ENCODE measurements around the gene GAREM2.
"Not testable (repeated sequence)": the region's sequence is repeated elsewhere in the genome, so short reads cannot be mapped to it uniquely, and the experiment has no call there.

Gene GAREM2

GRCh38 chr2:26157580-26157979 is 15.3 kb upstream of the GAREM2 start:
- Histone ChIP-seq H3K4me1 (ENCODE audit: control extremely low read depth in 1 of 4, control insufficient read depth in 4 of 4, insufficient read depth in 4 of 4, low read length in 3 of 4) (no peaks in the 10 kb centered on the region), H3K27ac (ENCODE audit: insufficient read depth in 1 of 2, low read depth in 1 of 2, low read length in 2 of 2, poor library complexity in 1 of 2, severe bottlenecking in 2 of 2) (no peak overlapping the region), H3K9me3 (ENCODE audit: control extremely low read depth in 1 of 5, control insufficient read depth in 4 of 5, insufficient read depth in 2 of 5, low read depth in 1 of 5, low read length in 4 of 5) (peaks cover 0 to 9% (median 0%) of the 10 kb centered on the region in 5 experiments), H3K36me3 (ENCODE audit: control insufficient read depth in 4 of 4, insufficient read depth in 4 of 4, low read length in 3 of 4) (no peaks in the 10 kb centered on the region), H3K27me3 (replicated peaks in 2 of 5; ENCODE audit: control insufficient read depth in 4 of 5, insufficient read depth in 5 of 5, low read length in 4 of 5) (no peaks in the 10 kb centered on the region), H3K4me3 (ENCODE audit: control insufficient read depth in 1 of 7, extremely low read depth in 1 of 7, insufficient read depth in 4 of 7, low read depth in 2 of 7, low read length in 6 of 7) (no peak overlapping the region)
- WGBS (ENCODE audit: insufficient coverage), result 95% methylated on average over 3 of the region's 5 CpGs
- no peak for DNase-seq
- ChIA-PET CTCF (no interaction called here), POLR2A (no interaction called here)

DNA sequence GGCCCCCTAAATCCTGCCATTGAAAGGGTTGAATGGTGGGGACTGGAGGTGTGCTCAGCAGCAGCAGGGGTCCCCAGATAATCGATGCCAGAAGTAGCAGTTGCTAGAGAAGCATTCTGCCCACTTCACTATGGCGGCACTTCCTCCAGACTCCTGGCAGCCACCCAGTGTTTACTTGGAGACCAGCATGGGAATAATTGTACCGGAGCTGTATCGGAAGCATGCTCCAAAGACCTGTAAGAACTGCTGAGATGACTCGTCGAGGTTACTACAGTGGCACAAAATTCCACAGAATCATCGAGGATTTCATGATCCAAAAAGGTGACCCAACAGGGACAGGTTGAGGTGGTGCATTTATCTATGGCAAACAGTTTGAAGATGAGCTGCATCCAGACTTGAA is 11.0 kb upstream of the GAREM2 start:
- Histone ChIP-seq H3K27ac (ENCODE audit: insufficient read depth in 1 of 2, low read depth in 1 of 2, low read length in 2 of 2, poor library complexity in 1 of 2, severe bottlenecking in 2 of 2) (no peak overlapping the region), H3K4me1 (ENCODE audit: control extremely low read depth in 1 of 4, control insufficient read depth in 4 of 4, insufficient read depth in 4 of 4, low read length in 3 of 4) (no peaks in the 10 kb centered on the region), H3K4me3 (ENCODE audit: control insufficient read depth in 1 of 7, extremely low read depth in 1 of 7, insufficient read depth in 4 of 7, low read depth in 2 of 7, low read length in 6 of 7) (no peak overlapping the region), H3K9me3 (ENCODE audit: control extremely low read depth in 1 of 5, control insufficient read depth in 4 of 5, insufficient read depth in 2 of 5, low read depth in 1 of 5, low read length in 4 of 5) (peaks cover 0 to 4% (median 0%) of the 10 kb centered on the region in 5 experiments), H3K27me3 (replicated peaks in 2 of 5; ENCODE audit: control insufficient read depth in 4 of 5, insufficient read depth in 5 of 5, low read length in 4 of 5) (no peaks in the 10 kb centered on the region), H3K36me3 (ENCODE audit: control insufficient read depth in 4 of 4, insufficient read depth in 4 of 4, low read length in 3 of 4) (no peaks in the 10 kb centered on the region)
- 100% methylated on average over 7 of the region's 7 CpGs for WGBS (ENCODE audit: insufficient coverage)
- DNase-seq, result no peak
- ChIA-PET CTCF (no interaction called here), POLR2A (no interaction called here)

DNA sequence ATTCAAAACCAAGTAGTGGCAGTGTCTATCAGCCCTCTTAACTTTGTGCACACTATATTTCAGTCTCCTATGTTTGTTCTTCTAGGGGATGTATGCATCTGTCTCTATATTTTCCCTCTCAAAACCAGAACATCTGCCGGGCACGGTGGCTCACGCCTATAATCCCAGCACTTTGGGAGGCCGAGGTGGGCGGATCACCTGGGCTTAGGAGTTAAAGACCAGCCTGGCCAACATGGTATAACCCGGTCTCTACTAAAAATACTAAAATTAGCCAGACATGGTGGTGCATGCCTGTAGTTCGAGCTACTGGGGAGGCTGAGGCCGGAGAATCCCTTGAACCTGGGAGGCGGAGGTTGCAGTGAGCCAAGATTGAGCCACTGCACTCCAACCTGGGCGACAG is 9.9 kb upstream of the GAREM2 start:
- H3K27me3 ChIP-seq (replicated peaks in 2 of 5; ENCODE audit: control insufficient read depth in 4 of 5, insufficient read depth in 5 of 5, low read length in 4 of 5), result no peaks in the 10 kb centered on the region
- no peak overlapping the region for H3K4me3 ChIP-seq (ENCODE audit: control insufficient read depth in 1 of 7, extremely low read depth in 1 of 7, insufficient read depth in 4 of 7, low read depth in 2 of 7, low read length in 6 of 7)
- POLR2A ChIA-PET, result no interaction called here
- CTCF ChIA-PET, result no interaction called here
- no peaks in the 10 kb centered on the region for H3K36me3 ChIP-seq (ENCODE audit: control insufficient read depth in 4 of 4, insufficient read depth in 4 of 4, low read length in 3 of 4)
- 98% methylated on average over 9 of the region's 10 CpGs for WGBS (ENCODE audit: insufficient coverage)
- no peak overlapping the region for H3K27ac ChIP-seq (ENCODE audit: insufficient read depth in 1 of 2, low read depth in 1 of 2, low read length in 2 of 2, poor library complexity in 1 of 2, severe bottlenecking in 2 of 2)
- DNase-seq, result no peak
- no peaks in the 10 kb centered on the region for H3K4me1 ChIP-seq (ENCODE audit: control extremely low read depth in 1 of 4, control insufficient read depth in 4 of 4, insufficient read depth in 4 of 4, low read length in 3 of 4)
- H3K9me3 ChIP-seq (ENCODE audit: control extremely low read depth in 1 of 5, control insufficient read depth in 4 of 5, insufficient read depth in 2 of 5, low read depth in 1 of 5, low read length in 4 of 5), result no peaks in the 10 kb centered on the region

- WGBS (ENCODE audit: insufficient coverage), result no CpG with 5 or more reads among the region's 1 CpG
- no peak overlapping the region for H3K27ac ChIP-seq (ENCODE audit: insufficient read depth in 1 of 2, low read depth in 1 of 2, low read length in 2 of 2, poor library complexity in 1 of 2, severe bottlenecking in 2 of 2)
- H3K27me3 ChIP-seq (replicated peaks in 2 of 5; ENCODE audit: control insufficient read depth in 4 of 5, insufficient read depth in 5 of 5, low read length in 4 of 5), result no peaks in the 10 kb centered on the region
- no peak for DNase-seq
- H3K4me1 ChIP-seq (ENCODE audit: control extremely low read depth in 1 of 4, control insufficient read depth in 4 of 4, insufficient read depth in 4 of 4, low read length in 3 of 4), result no peaks in the 10 kb centered on the region
- ChIA-PET POLR2A (no interaction called here), CTCF (no interaction called here)
- H3K4me3 ChIP-seq (ENCODE audit: control insufficient read depth in 1 of 7, extremely low read depth in 1 of 7, insufficient read depth in 4 of 7, low read depth in 2 of 7, low read length in 6 of 7), result no peak overlapping the region
- H3K36me3 ChIP-seq (ENCODE audit: control insufficient read depth in 4 of 4, insufficient read depth in 4 of 4, low read length in 3 of 4), result no peaks in the 10 kb centered on the region
- no peaks in the 10 kb centered on the region for H3K9me3 ChIP-seq (ENCODE audit: control extremely low read depth in 1 of 5, control insufficient read depth in 4 of 5, insufficient read depth in 2 of 5, low read depth in 1 of 5, low read length in 4 of 5)
Measured at GRCh38 chr2:26164231-26164630, 8.7 kb upstream of the GAREM2 start.

DNA sequence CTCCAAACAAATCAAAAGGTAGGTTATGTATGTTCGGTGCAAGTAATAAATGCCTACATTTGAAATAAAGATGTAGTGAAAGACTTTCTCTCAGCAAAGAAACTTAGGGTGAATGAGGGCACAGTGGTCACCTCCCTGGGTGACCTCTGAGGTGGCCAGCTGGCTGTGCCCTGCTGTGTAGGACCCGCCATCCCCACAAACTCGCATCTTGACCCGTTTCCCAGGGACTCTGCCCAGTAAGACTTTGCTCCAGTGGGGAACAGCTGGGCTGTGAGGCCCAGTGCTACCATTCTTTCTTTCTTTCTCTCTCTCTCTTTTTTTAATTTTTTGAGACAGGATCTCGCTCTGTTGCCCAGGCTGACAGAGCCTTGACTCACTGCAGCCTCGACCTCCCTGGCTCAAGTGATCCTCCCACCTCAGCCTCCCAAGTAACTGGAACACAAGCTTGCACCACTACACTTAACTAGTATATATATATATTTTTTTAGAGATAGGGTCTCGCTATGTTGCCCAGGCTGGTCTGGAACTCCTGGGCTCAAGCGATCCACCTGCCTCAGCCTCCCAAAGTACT is 8.2 kb upstream of the GAREM2 start:
- Histone ChIP-seq H3K4me1 (ENCODE audit: control extremely low read depth in 1 of 4, control insufficient read depth in 4 of 4, insufficient read depth in 4 of 4, low read length in 3 of 4) (no peaks in the 10 kb centered on the region), H3K27me3 (replicated peaks in 2 of 5; ENCODE audit: control insufficient read depth in 4 of 5, insufficient read depth in 5 of 5, low read length in 4 of 5) (no peaks in the 10 kb centered on the region), H3K9me3 (ENCODE audit: control extremely low read depth in 1 of 5, control insufficient read depth in 4 of 5, insufficient read depth in 2 of 5, low read depth in 1 of 5, low read length in 4 of 5) (no peaks in the 10 kb centered on the region), H3K36me3 (ENCODE audit: control insufficient read depth in 4 of 4, insufficient read depth in 4 of 4, low read length in 3 of 4) (no peaks in the 10 kb centered on the region), H3K27ac (ENCODE audit: insufficient read depth in 1 of 2, low read depth in 1 of 2, low read length in 2 of 2, poor library complexity in 1 of 2, severe bottlenecking in 2 of 2) (no peak overlapping the region), H3K4me3 (ENCODE audit: control insufficient read depth in 1 of 7, extremely low read depth in 1 of 7, insufficient read depth in 4 of 7, low read depth in 2 of 7, low read length in 6 of 7) (no peak overlapping the region)
- no peak for DNase-seq
- 100% methylated on average over 5 of the region's 8 CpGs for WGBS (ENCODE audit: insufficient coverage)
- CTCF ChIA-PET, result interaction anchor here (1.7 kb wide), 1 partner anchor 19 kb away, joined by 6 read pairs; no protein-coding TSS in a partner anchor
- POLR2A ChIA-PET, result no interaction called here

DNA sequence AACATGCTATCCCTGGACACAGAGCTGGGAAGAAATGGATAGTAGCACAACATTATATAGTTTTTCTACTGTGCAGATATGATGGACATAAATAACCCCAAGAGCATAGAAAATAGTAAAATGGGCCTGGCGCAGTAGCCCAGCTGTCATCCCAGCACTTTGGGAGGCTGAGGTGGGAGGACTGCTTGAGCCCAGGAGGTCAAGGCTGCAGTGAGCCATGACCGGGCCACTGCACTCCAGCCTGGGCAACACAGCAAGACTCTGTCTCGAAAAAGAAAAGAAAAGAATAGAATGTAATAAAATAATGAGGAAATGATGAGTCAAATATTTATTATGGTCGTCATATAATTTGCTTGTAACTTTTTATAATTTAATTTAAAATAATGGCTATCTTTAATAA is 7.5 kb upstream of the GAREM2 start:
- Histone ChIP-seq H3K27ac (ENCODE audit: insufficient read depth in 1 of 2, low read depth in 1 of 2, low read length in 2 of 2, poor library complexity in 1 of 2, severe bottlenecking in 2 of 2) (no peak overlapping the region), H3K4me1 (ENCODE audit: control extremely low read depth in 1 of 4, control insufficient read depth in 4 of 4, insufficient read depth in 4 of 4, low read length in 3 of 4) (no peaks in the 10 kb centered on the region), H3K27me3 (replicated peaks in 2 of 5; ENCODE audit: control insufficient read depth in 4 of 5, insufficient read depth in 5 of 5, low read length in 4 of 5) (peaks cover 0 to 3% (median 0%) of the 10 kb centered on the region in 5 experiments), H3K36me3 (ENCODE audit: control insufficient read depth in 4 of 4, insufficient read depth in 4 of 4, low read length in 3 of 4) (no peaks in the 10 kb centered on the region), H3K9me3 (ENCODE audit: control extremely low read depth in 1 of 5, control insufficient read depth in 4 of 5, insufficient read depth in 2 of 5, low read depth in 1 of 5, low read length in 4 of 5) (no peaks in the 10 kb centered on the region), H3K4me3 (ENCODE audit: control insufficient read depth in 1 of 7, extremely low read depth in 1 of 7, insufficient read depth in 4 of 7, low read depth in 2 of 7, low read length in 6 of 7) (no peak overlapping the region)
- POLR2A ChIA-PET, result no interaction called here
- DNase-seq, result no peak
- 90% methylated on average over 2 of the region's 4 CpGs for WGBS (ENCODE audit: insufficient coverage)
- CTCF ChIA-PET, result interaction anchor here (1.7 kb wide), 1 partner anchor 19 kb away, joined by 6 read pairs; no protein-coding TSS in a partner anchor

DNA sequence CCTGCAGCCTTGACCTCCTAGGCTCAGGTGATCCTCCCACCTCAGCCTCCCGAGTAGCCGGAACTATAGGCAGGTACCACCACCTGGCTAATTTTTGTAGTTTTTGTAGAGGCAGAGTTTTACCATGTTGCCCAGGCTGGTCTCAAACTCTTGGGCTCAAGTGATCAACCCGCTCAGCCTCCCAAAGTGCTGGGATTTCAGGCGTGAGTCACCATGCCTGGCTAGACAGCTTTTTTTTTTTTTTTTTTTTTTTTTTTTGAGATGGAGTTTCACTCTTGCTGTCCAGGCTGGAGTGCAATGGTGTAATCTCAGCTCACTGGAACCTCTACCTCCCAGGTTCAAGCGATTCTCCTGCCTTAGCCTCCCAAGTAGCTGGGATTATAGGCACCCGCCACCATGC is 6.3 kb upstream of the GAREM2 start:
- CTCF ChIA-PET, result interaction anchor here (0.7 to 0.9 kb wide), 2 partner anchors 18 to 230 kb away, joined by 3 read pairs; no protein-coding TSS in a partner anchor

More for the DNA sequence above, 6.3 kb upstream of the GAREM2 start:
- POLR2A ChIA-PET, result interaction anchor here (0.8 kb wide), 1 partner anchor 131 kb away, joined by 3 read pairs; no protein-coding TSS in a partner anchor
- H3K4me1 ChIP-seq (ENCODE audit: control extremely low read depth in 1 of 4, control insufficient read depth in 4 of 4, insufficient read depth in 4 of 4, low read length in 3 of 4); H3K4me3 ChIP-seq (ENCODE audit: control insufficient read depth in 1 of 7, extremely low read depth in 1 of 7, insufficient read depth in 4 of 7, low read depth in 2 of 7, low read length in 6 of 7); DNase-seq; H3K36me3 ChIP-seq (ENCODE audit: control insufficient read depth in 4 of 4, insufficient read depth in 4 of 4, low read length in 3 of 4); H3K9me3 ChIP-seq (ENCODE audit: control extremely low read depth in 1 of 5, control insufficient read depth in 4 of 5, insufficient read depth in 2 of 5, low read depth in 1 of 5, low read length in 4 of 5); H3K27me3 ChIP-seq (replicated peaks in 2 of 5; ENCODE audit: control insufficient read depth in 4 of 5, insufficient read depth in 5 of 5, low read length in 4 of 5); H3K27ac ChIP-seq (ENCODE audit: insufficient read depth in 1 of 2, low read depth in 1 of 2, low read length in 2 of 2, poor library complexity in 1 of 2, severe bottlenecking in 2 of 2): not testable (repeated sequence)
- no CpG with 5 or more reads among the region's 6 CpGs for WGBS (ENCODE audit: insufficient coverage)

Data from common myeloid progenitor, CD34-positive (primary cell).